ENCODE data around the gene CLN3. TPM values are rescaled to one million over a fixed set of nuclear protein-coding genes. Genes with fewer than 3 reads are reported as not detected.

Gene CLN3
- total RNA-seq, 1 donor from 2014 or later: 4.4 TPM

DNA sequence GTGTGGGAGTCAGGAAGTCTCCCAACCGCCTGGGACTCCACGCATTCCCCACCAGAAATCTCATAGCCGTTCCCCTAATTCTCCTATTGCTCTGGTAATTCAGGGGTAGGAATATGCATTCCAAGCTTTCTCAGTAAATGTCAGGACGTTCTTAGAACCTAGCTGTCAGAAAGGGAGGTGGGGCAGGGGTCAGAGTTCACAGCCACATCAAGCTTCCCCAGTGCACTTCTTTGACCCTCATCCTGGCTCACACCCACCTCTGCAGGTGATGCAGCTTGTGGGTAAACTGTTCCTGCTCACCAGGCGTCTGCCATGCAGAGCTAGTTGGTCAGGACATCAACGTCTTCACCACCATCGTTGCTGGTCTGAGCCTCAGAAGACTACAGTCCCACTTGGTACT, 28.8 kb upstream of the CLN3 start:
- H3K4me1 ChIP-seq: no peaks in the 10 kb centered on the region
- no peaks in the 10 kb centered on the region for H3K79me2 ChIP-seq (ENCODE audit: low read depth)
- no peaks in the 10 kb centered on the region for H3F3A ChIP-seq (ENCODE audit: low read depth)
- TF ChIP-seq EZH2phosphoT487 (IDR thresholded peaks at IDR 0.05) (no peak), EZH2 (IDR thresholded peaks at IDR 0.05) (no peak)
- TF ChIP-seq, protein P1, sequence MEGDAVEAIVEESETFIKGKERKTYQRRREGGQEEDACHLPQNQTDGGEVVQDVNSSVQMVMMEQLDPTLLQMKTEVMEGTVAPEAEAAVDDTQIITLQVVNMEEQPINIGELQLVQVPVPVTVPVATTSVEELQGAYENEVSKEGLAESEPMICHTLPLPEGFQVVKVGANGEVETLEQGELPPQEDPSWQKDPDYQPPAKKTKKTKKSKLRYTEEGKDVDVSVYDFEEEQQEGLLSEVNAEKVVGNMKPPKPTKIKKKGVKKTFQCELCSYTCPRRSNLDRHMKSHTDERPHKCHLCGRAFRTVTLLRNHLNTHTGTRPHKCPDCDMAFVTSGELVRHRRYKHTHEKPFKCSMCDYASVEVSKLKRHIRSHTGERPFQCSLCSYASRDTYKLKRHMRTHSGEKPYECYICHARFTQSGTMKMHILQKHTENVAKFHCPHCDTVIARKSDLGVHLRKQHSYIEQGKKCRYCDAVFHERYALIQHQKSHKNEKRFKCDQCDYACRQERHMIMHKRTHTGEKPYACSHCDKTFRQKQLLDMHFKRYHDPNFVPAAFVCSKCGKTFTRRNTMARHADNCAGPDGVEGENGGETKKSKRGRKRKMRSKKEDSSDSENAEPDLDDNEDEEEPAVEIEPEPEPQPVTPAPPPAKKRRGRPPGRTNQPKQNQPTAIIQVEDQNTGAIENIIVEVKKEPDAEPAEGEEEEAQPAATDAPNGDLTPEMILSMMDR (IDR thresholded peaks at IDR 0.05): no peak
- no peaks in the 10 kb centered on the region for H3K36me3 Mint-ChIP-seq
- H3K27me3 ChIP-seq: no peaks in the 10 kb centered on the region
- no peaks in the 10 kb centered on the region for H3K36me3 ChIP-seq
- H3K9ac ChIP-seq: no peak overlapping the region
- no peaks in the 10 kb centered on the region for H3K9me3 Mint-ChIP-seq
- H3K4me3 Mint-ChIP-seq: no peak overlapping the region
- H3K9me3 ChIP-seq (ENCODE audit: low read depth): no peaks in the 10 kb centered on the region
- no peak overlapping the region for H3K4me3 ChIP-seq
- H3K27ac ChIP-seq: no peak overlapping the region
- no peak overlapping the region for H2AFZ ChIP-seq (replicated peaks)
- H3K27me3 Mint-ChIP-seq (ENCODE audit: insufficient read depth, low read depth): peaks cover 6% of the 10 kb centered on the region
- H3K27ac Mint-ChIP-seq: no peak overlapping the region
- H3K4me1 Mint-ChIP-seq: no peaks in the 10 kb centered on the region
- H3K4me2 ChIP-seq: no peak overlapping the region
- no peaks in the 10 kb centered on the region for H4K20me1 ChIP-seq (ENCODE audit: low read depth)
- DNase-seq (ENCODE audit: low spot score): no peak

DNA sequence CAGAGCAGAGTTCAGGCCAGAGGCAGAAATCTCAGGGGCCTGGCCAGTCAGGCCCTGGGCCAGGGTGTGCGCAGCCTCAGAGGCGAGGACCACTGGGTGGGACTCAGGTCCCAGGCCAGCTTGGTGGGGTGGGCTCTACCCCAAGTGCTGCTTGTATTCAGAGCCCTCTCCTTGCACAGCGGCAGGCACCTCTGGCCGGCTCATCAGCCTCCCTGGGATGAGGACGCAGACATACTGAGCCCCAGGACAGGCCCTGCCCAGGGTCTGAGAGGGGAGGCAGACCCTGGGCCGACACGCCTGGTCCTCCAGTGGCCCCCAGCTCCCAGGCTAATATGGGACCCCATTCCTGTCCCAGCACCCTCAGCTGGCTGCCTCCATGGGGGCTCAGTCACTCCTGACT, 22.4 kb upstream of the CLN3 start:
- Histone ChIP-seq H2AFZ (replicated peaks) (no peak overlapping the region), H3K9me3 (ENCODE audit: low read depth) (no peaks in the 10 kb centered on the region), H3K4me2 (no peak overlapping the region), H3K4me3 (no peak overlapping the region), H3K79me2 (ENCODE audit: low read depth) (no peaks in the 10 kb centered on the region), H3F3A (ENCODE audit: low read depth) (no peaks in the 10 kb centered on the region), H3K4me1 (no peaks in the 10 kb centered on the region), H3K27ac (no peak overlapping the region), H3K27me3 (no peaks in the 10 kb centered on the region), H3K9ac (no peak overlapping the region), H3K36me3 (no peaks in the 10 kb centered on the region), H4K20me1 (ENCODE audit: low read depth) (no peaks in the 10 kb centered on the region)
- H3K4me1 Mint-ChIP-seq: no peaks in the 10 kb centered on the region
- H3K36me3 Mint-ChIP-seq: no peaks in the 10 kb centered on the region
- H3K9me3 Mint-ChIP-seq: no peaks in the 10 kb centered on the region
- no peak overlapping the region for H3K4me3 Mint-ChIP-seq
- peaks cover 5% of the 10 kb centered on the region for H3K27me3 Mint-ChIP-seq (ENCODE audit: insufficient read depth, low read depth)
- no peak overlapping the region for H3K27ac Mint-ChIP-seq
- TF ChIP-seq EZH2phosphoT487 (IDR thresholded peaks at IDR 0.05): no peak
- TF ChIP-seq, protein P1 (IDR thresholded peaks at IDR 0.05): no peak
- no peak for DNase-seq (ENCODE audit: low spot score)

DNA sequence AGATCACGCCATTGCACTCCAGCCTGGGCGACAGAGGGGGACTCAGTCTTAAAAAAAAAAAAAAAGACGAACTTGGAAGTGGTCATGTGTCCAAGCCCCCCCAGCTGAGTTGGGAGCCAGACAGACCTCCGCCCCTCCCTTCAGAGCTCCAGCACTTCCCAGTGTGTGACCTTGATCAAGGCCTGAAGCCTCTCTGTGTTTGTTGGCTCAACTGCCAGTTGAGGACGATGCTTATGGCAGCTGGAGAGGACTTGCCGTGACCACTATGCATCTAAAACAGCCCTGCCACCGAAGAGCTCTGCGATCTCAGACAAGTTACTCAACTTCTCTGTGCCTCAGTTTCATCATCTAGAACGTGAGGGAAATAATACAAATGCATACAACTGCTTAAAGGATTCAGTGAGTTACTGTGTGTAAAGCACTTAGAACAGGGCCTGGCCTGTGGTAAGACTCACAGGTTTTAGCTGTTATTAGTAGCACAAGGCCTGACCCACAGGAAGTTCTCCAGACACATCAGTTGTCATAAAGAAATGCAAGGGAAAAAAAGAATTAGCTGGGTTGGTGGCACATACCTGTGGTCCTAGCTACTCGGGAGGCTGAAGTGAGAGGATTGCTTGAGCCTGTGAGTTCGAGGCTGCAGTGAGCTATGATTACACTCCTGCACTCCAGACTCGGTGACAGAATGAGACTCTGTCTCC, 21.8 kb upstream of the CLN3 start:
- H4K20me1 ChIP-seq (ENCODE audit: low read depth): no peaks in the 10 kb centered on the region
- H3K9ac ChIP-seq: no peak overlapping the region
- H3F3A ChIP-seq (ENCODE audit: low read depth): no peaks in the 10 kb centered on the region
- H3K4me3 ChIP-seq: no peak overlapping the region
- H2AFZ ChIP-seq (replicated peaks): no peak overlapping the region
- Mint-ChIP-seq H3K27me3 (ENCODE audit: insufficient read depth, low read depth) (peaks cover 5% of the 10 kb centered on the region), H3K4me1 (no peaks in the 10 kb centered on the region), H3K4me3 (no peak overlapping the region), H3K36me3 (no peaks in the 10 kb centered on the region), H3K27ac (no peak overlapping the region), H3K9me3 (no peaks in the 10 kb centered on the region)
- H3K36me3 ChIP-seq: no peaks in the 10 kb centered on the region
- no peaks in the 10 kb centered on the region for H3K9me3 ChIP-seq (ENCODE audit: low read depth)
- no peak for DNase-seq (ENCODE audit: low spot score)
- no peak overlapping the region for H3K27ac ChIP-seq
- H3K27me3 ChIP-seq: no peaks in the 10 kb centered on the region
- no peak overlapping the region for H3K4me2 ChIP-seq
- TF ChIP-seq EZH2phosphoT487 (IDR thresholded peaks at IDR 0.05): no peak
- TF ChIP-seq EZH2 (IDR thresholded peaks at IDR 0.05): no peak
- TF ChIP-seq, protein P1 (IDR thresholded peaks at IDR 0.05): no peak
- H3K79me2 ChIP-seq (ENCODE audit: low read depth): no peaks in the 10 kb centered on the region
- H3K4me1 ChIP-seq: no peaks in the 10 kb centered on the region

Data from neural progenitor cell (in vitro differentiated cells).